VCaP (cell line): ENCODE data around the gene RABL2A.
"Not testable (repeated sequence)": the region's sequence is repeated elsewhere in the genome, so short reads cannot be mapped to it uniquely, and the experiment has no call there.

Source experiments
- H3K27ac ChIP-seq: fragments of 450-650 bp; 2 replicates; pipeline ENCODE4 v1.5.1; 2017
- TF ChIP-seq, protein P1 (sequence below): fragments of 450-650 bp; conservative IDR thresholded peaks from 2 replicates; pipeline ENCODE4 v1.5.1; 2017; ENCODE audit warnings: mild to moderate bottlenecking, moderate library complexity

RABL2A gene

DNA sequence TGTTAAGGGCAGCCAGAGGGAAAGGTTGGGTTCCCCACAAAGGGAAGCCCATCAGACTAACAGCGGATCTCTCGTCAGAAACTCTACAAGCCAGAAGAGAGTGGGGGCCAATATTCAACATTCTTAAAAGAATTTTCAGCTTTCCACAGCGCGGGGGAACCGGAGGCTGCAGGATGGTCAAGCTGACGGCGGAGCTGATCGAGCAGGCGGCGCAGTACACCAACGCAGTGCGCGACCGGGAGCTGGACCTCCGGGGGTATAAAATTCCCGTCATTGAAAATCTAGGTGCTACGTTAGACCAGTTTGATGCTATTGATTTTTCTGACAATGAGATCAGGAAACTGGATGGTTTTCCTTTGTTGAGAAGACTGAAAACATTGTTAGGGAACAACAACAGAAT lies 30.7 kb downstream of the RABL2A start:
- not testable (repeated sequence) for H3K27ac ChIP-seq

DNA sequence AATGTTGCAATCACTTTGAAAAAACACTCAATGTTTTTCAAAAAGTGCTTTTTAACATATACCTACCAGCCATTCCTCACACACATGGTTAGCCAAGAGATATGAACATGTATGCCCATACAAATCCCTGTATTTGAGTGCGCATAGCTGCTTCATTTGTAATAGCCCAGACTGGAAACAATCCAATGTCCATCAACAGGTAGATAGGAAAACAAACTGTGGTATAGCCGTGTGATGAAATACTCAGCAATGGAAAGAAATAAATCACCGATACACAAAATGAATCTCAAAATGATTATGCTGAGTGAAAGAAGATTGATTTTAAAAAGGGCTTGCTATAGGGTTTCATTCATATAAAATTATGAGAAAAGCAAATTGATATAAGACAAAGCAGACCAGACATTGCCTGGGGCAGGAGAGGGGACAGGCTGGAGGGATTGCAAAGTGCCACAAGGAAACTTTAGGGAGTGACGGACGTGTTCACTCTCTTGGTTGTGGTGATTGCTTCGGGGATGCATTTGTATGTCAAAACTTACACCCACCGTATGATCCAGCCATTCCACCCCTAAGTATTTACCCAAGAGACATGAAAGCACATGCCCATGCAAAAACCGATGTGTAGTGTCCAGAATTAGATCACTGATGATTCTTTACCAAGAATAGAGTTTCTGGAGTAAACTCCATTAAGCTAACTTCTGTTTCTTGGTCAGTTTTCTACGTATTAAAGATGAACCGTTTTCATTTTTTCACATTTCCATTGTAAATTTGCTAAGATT lies 36.4 kb downstream of the RABL2A start:
- not testable (repeated sequence) for H3K27ac ChIP-seq

DNA sequence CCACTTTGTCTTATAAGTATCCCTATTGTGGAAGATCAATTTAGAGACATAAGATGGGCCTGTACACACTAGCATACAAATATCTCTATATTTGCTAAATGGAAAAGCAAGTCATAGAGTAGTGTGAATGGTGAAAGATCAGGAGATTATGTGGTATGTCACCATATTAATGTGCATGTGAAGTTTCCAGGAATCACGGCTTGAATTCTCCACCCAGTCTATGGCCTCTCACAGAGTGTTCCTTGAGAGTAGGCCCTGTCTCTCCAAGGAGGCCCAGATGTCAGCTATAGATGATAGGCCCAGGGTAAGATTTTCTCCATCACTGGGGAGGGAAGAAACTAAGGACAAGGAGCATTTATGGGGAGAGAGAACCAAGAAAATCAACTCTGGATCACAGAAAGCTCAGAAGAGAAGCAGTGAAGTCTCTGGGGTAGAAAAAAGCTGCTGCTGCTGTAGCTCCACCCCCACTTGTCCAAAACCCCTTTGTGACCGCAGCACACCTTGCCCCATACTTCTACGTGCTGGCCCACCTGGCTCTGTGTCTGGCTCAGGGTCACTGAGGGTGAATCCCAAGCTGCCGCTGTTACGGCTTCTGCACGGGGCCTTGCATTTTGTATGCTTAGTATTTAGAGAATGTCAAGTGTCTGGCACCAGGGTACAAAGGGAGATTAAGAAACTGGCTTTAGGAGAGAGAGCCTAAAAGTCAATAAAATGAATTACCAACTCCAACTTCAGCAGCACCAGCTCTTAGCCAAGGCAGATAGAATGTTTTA lies 37.9 kb downstream of the RABL2A start:
- H3K27ac ChIP-seq = not testable (repeated sequence)

DNA sequence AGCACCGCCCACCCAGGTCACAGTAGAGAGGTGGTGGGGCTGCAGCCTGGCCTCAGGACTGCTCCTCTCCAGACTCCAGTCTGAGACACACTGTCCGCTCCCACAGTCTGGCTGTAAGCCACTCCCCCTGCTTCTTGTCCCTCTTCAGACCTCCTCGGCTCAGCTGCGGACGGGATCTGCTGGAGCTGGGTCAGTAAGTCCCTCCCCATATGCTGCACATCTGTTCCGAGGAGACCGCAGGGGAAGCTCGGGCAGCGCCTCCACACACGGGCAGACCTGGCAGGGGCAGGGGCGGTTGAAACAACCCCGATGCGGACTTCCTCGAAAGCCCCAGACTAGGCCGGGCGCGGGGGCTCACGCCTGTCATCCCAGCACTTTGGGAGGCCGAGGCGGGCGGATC lies 41.9 kb downstream of the RABL2A start:
- H3K27ac ChIP-seq = not testable (repeated sequence)

DNA sequence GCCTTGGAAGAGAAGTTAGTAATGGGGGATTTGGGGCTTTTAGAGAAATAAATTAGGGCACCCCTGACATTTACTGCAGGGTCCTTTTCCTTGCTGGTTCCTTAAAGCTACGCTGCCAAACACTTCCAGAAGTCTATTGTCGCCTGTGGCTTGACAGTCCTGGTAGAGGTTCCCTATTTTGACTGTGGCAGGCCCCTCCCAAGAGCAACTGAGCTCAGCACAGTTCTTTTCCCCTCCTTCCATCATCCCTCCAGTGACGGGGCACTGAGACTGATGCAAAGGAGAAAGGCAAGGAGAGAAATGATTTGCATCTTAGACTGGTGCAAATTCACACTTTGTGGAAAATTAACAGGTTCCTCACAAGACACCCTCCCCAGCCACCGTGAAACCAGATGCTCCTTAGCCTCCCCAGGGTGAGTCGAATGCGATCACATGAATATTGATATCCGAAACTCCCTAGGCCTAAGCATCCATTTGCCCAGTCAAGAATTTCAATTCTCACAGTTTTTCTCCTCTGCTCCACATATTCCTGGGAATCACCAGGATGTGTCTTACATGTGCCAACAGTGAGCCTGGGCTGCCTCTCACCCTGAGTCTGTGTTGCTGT lies 45.4 kb downstream of the RABL2A start:
- no peak overlapping the region for H3K27ac ChIP-seq
- TF ChIP-seq, protein P1, sequence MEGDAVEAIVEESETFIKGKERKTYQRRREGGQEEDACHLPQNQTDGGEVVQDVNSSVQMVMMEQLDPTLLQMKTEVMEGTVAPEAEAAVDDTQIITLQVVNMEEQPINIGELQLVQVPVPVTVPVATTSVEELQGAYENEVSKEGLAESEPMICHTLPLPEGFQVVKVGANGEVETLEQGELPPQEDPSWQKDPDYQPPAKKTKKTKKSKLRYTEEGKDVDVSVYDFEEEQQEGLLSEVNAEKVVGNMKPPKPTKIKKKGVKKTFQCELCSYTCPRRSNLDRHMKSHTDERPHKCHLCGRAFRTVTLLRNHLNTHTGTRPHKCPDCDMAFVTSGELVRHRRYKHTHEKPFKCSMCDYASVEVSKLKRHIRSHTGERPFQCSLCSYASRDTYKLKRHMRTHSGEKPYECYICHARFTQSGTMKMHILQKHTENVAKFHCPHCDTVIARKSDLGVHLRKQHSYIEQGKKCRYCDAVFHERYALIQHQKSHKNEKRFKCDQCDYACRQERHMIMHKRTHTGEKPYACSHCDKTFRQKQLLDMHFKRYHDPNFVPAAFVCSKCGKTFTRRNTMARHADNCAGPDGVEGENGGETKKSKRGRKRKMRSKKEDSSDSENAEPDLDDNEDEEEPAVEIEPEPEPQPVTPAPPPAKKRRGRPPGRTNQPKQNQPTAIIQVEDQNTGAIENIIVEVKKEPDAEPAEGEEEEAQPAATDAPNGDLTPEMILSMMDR = no peak

DNA sequence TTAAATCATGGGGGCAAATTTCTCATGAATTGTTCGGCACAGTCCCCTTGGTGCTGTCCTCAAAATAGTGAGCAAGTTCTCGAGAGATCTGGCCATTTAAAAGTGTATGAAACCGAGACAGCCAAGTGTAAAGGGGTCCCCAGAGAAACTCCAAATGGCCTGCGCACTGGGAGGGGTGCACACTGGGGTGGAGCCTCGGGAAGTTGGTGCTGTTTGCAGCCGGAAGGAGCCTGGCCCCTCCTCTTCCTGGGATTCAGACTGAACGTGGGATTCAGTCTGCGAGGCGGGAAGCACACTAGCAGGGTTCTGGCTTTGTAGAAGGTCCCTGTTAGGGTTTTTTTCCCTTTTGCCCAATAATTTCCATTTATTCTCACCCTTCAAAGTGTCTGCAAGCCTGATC lies 48.8 kb downstream of the RABL2A start:
- TF ChIP-seq, protein P1 = no peak
- H3K27ac ChIP-seq = no peak overlapping the region

DNA sequence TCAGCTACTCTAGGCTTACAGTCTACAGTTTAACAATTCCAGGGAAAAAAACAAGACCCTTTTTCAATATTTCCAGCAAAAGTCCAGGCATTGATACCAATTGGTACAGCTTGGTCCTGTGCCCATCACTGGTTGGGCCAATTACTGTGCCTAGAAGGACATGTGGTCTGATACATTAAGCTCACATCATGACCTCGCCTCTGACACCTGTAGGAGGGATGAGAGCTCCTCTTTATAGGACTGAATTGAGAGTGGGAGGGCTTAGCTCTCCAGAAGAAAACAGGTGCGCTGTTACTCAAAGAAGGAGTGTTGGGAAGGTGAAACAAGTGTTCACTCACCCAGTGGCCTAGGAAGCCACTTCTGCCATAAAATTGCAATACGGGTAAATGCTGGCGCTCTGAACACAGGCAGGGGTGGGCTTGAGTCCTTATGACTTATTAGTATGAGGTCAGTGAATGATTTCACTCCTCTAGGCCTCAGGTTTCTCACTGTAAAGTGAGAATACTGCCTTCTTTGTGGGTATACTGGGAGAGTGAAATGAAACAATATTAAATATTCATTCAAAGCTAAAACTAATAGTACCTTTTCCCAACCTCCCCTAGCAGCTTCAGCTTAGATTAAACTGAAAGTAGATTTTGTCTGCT lies 49.7 kb downstream of the RABL2A start:
- no peak overlapping the region for H3K27ac ChIP-seq
- TF ChIP-seq, protein P1 = no peak

DNA sequence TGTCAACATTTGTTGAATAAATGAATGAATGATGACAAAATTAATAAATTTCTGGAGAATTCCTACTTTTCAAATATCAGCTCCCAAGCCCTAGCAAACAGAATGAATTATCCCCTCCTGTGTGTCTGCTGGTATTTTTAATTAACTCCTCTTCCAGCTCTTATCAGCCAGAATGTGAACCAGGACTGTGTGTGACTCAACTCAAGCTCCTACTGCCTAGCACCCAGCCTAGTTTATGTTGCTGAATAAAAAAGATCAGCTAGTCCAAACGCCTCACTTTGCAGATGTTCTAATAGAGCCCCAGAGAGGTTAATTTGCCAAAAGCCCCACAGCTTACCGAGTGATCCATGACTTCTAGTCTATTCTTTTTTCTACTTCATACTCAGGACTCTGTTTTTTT lies 50.3 kb downstream of the RABL2A start:
- H3K27ac ChIP-seq = no peak overlapping the region
- TF ChIP-seq, protein P1 = no peak

DNA sequence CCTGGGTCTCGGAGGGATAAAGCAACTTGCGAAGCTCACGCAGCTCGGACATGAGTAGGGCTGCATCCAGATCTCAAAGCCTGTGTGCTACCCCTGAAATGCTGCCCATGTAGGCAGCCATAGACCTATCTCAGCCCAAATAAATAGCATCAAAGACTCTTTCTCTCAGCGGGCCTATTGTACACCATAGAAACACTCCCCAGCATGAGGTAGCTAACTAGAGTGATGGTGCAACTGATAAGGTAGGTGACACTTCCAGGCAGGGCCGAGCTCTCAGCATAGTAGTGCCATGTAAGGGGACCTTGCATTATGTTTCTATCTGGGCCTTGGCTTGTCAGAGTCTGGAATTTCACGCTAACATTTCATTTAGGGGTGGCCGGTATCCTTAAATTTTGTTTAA lies 52.4 kb downstream of the RABL2A start:
- H3K27ac ChIP-seq = no peak overlapping the region
- TF ChIP-seq, protein P1 = no peak
